Stimulated activated CD4-positive, alpha-beta T cell treated with anti-CD3 and anti-CD28 coated beads, Interleukin-2, amount 100 ng/mL, for 48 hours (primary cell): Measurements from ENCODE around the gene GFRA4.

Experiments used
- DNase-seq, 2 donors: peaks; one replicate each; pipeline ENCODE4 v3.0.0-alpha.2; 2020

Gene GFRA4

DNA sequence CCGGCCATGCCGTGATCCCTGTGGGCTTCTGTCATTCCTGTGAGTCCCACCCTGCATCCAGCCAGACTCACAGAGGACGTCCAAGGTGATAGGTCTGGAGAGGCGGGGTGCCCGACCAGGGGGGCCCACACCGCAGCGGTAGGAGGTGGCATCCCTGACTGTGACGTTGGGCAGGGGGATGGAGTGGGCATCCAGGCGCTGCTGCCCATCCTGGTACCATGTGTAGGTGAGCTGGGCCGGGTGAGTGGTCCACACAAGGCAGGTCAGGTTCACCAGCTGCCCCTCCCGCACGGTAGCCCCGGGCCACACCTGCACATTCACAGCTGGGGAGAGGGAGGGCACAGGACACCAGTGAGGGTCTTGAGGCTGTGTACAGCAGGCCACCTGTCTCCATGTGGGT is 30.2 kb upstream of the GFRA4 start:
- DNase-seq: no peak

DNA sequence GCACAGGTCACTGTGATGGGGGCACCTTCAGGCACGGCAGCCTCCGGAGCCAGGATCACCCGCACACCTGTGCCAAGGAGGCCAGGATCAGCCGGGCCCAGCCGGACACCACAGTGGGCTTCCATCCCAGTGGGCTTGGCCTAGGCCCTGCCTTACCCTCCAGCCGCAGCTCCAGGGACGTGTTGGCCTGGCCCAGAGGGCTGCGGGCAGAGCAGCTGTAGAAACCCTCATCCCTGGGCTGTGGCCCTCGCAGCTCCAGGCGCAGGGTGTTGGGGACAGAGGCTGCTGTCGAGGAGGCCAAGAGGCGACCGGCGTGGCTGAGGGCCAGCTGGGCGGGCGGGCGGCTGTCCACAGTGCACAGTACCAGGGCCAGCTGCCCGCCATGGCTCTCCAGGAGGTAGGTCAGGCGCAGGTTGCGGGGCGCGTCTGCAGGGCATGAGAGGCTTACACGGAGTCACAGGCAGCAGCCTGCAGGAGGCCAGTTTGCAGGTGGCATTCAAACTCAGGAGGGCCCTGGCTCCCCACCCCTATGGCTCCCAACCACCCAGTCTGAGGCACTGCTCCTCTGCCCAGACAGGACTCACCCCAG is 29.6 kb upstream of the GFRA4 start:
- no peak for DNase-seq

DNA sequence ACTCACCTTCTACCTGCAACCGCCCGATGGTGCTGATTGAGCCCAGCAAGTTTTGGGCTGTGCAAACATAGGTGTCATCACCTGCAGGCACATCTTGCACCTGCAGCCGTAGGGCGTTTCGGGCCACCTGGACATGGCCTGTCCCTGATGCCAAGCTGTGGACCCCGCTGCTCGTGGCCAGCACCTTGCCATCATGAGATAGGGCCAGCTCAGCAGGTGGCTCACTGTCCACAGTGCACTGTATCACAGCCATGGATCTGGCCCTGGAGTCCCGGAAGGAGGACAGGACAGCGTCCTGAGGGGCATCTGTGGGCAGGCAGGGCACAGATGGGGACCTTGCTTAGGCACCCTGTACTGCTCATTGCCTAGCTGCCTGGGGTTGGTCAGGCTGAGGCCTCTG is 28.7 kb upstream of the GFRA4 start:
- DNase-seq: no peak

DNA sequence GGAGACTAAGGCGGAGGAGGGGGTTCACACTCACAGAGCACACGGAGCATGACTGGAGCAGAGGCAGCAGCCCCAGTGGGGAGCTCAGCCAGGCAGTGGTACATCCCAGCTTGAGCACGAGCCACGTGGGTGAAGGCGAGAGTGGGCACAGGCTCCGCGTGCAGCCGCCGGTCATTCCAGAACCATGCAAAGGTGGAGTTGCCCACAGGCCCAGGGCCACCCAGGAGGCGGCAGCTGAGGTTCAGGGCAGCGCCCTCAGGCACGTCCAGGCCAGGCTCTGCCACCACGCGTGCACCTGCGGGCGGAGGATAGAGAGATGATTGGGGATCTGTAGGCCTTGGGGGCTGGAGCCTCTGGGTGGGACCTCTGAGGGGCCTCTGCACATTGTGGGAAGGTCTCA is 28.1 kb upstream of the GFRA4 start:
- DNase-seq: no peak

DNA sequence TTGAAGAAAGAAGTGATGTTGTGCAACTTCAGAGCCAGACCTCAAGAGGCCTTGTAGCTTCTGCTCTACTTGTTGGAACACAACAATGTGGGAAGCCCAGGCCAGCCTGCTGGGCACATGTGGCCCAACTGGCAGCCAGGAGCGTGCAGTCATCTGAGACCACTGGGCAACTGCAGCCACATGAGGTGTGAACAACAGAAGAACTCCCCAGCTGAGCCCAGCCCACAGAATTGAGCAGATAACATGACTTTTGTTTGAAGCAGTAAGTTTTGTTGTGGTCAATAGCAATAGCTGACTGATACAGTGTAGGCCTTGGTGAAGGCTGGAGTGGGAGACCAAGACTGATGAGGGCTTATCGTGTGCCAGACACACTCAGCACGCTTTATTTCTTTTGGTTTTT is 27.2 kb upstream of the GFRA4 start:
- no peak for DNase-seq

DNA sequence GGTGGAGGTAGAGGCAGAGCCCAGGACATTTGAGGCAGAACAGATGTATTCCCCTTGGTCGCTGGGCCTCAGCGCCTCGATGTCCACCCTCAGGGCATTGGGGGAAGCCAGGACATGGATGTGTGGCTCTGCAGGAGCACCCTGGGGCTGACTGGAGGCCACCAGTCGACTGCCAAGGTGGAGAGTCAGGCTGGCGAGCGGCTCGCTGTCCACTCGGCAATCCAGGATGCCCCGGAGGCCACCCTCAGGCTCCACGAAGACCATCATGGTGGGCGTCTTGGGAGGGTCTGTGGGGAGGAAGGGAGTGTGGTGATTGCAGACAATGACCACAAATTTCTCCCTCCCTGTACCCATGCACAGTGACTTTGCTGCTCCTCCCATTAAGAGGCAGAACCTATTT is 26.8 kb upstream of the GFRA4 start:
- DNase-seq: no peak

DNA sequence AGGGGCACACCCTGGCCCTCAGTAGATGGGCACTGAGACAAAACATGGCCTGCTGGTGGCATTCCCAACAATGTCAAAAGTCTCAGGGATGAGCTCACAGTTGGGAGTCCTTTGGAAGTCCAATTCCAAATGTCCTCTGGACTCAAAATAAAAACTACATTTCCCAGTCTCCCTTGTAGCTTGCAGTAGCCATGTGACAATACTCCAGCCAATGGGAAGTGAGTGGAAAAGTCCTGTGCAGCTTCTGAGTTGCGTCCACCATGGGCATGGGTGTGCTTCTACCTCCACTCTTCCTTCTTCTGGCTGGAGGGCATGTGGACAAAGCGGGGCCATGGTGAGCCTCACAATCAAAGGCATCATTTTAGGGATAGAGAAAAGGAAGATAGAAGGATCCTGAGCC is 24.5 kb upstream of the GFRA4 start:
- no peak for DNase-seq

DNA sequence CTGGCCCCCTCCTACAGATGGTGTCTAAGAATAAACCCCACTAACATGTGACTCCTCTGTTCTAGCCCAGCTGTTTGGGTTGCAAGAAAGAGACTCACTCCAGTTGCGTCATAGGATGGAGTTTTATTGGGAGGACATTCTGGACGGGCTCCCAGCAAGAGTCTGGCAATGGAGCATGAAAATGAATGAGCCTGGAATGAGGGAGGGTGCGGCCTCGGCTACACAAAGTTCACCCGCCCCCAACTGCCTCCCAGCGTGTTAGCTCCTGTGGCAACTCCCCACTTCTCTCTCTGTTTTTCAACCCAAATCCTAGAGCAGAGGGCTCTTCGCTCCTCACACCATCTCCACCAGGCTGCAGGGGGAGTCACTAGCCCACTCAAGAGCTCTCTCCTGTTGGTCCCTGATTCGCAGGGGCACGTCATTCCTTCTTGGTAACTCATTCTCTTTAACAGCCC is 23.7 kb upstream of the GFRA4 start:
- DNase-seq: no peak

DNA sequence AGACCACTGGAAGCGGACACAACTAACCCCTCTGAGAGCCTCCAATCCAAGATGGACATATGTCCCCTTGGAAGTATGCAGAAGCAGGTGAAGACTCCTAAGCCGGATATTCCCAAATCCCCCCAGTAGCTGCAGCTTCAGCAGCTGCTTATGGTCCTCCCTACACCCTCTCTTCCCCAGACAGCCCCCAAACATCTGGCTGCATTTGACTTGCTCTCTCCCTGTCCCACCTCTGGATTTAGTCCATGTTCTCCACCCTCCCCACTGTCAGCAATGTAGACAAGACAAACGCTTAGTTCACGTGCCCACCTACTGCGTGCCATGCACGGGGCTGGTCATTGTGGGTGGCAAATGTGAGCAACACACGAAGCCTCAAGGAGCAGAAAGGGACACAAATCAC is 23.2 kb upstream of the GFRA4 start:
- DNase-seq: no peak

DNA sequence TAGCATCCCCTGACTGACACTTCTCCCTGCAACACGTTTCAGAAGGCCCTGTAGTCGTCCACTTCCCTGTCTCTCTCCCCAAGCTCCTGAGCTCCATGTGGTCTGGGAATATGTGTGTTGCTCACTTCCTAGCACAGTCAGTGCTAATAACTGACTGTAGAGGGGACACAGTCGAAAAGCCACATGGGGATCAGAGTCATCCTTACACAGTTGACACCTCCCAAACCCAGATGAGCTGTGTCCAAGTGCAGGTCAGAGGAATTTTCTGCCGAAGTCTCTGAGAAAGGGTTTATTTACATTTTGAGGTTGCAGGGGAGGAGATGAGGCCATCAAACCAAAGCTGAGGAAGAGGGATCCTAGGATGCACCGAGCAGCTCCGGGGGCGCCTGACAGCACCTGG is 22.1 kb upstream of the GFRA4 start:
- no peak for DNase-seq

DNA sequence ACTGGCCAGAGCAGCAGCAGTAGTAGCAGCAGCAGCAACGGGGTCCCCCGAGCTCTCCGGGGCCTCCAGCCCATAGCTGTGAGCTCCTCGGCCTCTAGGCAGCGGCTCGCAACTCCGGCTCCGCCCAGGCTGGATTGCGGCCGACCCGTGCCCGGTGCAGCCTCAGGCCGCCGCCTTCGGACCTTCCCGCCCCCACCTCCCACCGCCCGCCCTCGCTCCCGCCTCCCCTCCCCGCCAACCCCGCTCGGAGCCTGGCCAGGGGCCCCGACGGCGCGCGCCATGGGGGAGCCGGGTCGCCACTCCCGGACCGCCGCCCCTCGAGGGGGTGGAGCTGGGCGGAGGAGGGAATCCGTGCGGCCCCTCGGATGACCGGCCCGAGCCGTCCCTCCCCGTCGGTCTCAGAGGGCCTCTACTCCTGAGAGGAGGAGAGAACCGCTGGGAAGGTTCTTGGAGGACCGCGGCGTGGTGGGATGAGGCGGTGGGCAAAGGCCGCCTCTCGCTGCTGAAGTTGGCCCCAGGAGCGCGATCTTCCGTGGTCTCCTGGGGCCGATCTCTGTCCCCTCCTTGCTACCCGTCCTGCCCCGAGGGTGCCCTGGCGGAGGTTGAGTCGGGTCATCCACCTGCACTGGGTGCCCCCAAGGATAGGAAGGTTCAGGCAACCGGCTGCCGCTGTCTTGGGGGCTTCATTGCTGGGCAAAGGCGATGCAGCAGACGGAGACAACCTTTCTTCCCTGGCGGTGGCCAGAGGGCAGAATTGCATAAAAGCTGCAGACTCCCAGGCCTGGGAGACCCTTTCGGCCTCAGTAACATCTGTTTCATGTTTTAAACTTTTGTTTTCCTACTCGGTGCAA is 19.0 kb upstream of the GFRA4 start, which contains the start of gene ADAM33:
TSS of gene ADAM33 (minus strand) at position 80 of the 851 bp plus-strand sequence. CDS start at position 74, 6 bp downstream.
- DNase-seq: no peak

DNA sequence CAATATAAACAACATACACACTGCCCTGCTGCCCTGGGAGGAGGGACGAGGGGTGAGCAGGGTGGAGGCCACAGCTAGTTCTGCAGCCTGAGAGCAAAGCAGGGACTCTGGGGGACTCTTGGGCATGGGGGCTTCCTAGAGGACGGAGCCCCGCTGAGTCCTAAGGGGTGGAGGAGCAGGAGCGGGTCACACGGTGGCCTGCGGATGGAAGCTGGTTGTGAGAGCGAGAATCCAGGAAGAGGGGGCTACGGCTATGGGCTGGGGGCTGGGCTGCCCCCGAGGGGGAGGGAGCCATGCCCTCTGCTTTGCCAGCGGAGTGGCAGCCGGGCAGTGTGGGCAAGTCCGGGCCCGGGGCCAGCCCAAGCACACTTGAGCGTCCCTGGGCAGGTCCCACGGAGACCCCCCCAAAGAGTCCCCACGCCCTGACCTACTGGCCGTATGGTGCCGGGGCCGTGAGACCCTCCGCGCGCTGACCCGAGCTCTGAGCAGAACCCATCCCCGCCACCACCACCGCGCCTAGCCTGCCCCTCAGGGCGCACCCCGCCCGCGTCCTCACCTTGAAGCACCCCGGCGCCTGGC is 18.2 kb upstream of the GFRA4 start:
- DNase-seq: no peak

DNA sequence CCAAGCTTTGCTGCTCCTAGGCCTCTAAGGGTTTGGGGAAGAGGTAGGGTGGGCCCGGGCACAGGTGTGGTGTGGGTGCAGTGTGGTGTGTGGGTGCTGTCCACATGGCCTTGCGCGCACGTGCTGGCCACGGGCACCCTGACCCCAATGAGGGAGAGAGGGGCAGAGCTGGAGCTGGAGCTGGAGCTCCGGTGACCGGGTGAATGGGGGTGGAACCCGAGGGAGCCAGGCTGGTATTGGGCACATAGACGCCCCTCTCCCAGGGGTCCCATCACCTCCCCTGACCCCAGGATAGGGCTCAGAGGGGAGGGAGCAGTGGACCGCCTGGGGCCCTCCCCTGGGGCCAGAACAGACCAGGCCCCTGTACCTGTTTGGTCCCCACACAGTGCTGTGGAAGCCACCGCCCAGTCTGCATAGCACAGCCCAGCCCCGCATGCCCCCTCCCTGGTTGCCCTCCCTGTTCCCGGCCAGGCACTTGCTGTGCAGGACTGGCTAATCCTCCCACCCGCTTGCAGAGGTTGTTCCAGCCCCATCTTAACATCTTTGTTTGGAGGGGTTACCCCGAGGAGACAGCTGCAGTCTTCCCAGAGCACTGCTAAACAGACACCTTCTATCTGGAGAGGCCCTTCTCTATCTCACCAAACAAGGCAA is 17.6 kb upstream of the GFRA4 start:
- no peak for DNase-seq

DNA sequence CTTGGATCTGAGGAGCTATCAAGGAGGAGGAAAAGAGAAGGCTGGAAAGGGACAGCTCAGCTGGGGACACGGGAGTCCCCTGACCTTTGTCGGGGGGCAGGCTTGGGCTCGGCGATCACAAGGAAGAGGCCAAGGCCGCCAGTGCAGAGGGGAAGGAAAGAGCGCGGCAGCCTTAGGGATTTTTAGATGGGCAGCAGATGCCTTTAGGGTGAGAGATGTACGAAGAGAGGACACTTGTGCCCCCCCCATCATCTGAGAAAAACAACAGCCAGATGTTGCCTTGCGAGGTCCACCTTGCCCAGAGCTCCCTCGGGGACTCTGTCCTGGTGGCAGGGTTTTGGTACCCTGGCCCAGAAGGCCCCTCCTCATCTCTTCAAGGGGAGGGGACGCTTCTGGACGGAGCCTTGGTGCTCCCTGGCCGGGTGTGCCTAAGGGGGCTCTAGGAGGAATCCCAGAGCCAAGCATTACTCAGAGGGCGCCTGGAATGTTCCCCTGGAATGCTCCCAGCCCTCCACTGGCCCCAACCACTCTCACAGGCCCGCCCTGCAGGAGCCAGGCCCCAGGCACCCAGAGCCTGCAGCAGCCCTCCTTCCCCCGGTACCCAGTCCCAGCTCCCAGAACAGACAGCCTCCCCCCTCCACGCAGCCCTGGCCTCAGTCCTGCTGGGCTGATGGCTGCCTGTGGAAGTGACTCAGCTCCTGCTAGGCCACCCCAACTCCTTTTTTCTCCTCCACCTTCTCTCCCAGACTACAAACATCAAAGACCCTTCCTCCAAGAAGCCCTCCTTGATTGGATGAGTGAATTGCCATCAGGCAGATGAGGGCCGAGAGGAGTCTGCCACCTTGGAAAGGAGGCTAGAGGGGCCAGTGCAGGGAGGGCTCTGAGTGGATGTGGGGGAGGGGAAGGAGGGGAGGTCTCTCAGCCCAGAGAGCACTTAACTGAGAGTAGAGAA is 16.8 kb upstream of the GFRA4 start:
- no peak for DNase-seq

DNA sequence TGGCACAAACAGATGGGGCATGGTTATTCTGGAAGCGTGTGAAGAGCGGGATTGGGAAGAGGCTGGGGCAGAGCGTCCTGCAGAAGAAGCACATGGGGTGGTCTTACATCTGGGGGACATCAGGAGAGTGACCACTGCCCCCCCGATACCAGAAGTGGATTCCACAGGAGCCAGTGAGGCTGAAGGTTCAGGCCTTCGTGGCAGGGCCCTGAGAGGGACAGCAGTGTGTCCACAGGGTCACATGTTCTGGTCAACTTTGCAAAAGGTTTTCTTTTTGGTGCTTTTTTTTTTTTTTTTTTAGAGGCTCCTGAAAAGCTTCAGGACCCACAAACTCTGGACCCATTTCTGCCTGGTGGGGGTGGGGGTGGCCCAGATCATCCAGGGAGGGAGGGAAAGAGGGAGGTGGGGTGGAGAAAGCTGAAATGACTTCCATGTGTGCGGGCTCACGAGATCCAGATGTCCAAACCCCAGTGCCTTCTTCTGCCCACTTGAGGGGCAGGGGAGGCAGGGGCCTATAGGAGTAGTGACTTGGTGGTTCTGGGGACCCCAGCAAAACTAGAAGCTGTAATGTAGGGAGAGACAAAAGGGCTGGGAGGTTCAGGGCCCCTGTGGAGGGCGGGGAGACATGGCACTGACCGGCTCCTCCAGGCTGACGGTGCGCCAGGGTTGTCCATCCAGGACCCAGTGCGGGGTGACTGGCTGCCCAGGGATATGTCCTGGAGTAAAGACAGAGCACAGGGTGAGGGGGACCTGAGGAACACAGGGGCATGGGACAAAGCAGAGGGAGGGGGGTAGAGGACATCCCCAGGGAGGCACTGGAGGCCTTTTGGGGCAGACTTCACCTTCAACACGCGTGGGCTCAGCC is 15.9 kb upstream of the GFRA4 start:
- DNase-seq: no peak

DNA sequence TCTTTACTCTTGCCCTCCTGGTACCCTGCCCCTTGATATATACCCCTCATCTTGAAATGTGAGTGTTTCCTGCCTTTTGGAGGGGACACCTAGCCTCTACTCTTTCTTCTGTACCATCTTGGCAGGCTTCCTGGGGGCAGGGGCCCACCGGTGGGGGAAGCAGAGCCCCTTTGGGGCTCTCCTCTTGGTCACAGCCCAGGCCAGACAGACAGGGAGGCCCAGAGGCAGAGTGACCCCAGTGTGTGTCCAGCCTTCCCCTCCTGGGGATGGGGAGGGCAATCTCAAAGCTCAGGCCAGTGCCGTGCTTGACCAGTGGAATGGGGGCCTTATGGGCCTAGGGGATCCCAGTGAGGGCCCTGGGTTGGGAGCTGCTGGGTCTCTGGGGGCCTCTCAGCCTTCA is 15.0 kb upstream of the GFRA4 start:
- no peak for DNase-seq

DNA sequence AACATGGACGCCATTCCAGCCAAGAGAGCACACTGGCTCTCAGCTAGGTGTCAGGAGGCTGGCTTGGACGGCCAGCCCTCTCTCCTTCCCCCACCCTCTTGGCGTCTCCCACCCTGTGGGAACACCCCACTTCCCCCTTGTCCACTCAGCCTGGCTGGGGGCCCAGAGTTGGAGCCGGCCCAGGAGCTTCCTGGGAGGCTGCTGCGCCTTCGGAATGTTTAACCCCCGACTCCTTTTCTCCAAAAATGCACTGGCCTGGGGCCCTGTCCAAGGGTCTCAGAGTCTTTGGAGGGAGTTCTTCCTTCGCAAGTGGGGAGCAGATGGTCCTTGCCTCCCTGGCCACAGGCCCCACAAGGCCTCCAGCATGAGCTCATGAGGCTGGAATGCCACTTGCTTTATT is 14.5 kb upstream of the GFRA4 start:
- DNase-seq: no peak

DNA sequence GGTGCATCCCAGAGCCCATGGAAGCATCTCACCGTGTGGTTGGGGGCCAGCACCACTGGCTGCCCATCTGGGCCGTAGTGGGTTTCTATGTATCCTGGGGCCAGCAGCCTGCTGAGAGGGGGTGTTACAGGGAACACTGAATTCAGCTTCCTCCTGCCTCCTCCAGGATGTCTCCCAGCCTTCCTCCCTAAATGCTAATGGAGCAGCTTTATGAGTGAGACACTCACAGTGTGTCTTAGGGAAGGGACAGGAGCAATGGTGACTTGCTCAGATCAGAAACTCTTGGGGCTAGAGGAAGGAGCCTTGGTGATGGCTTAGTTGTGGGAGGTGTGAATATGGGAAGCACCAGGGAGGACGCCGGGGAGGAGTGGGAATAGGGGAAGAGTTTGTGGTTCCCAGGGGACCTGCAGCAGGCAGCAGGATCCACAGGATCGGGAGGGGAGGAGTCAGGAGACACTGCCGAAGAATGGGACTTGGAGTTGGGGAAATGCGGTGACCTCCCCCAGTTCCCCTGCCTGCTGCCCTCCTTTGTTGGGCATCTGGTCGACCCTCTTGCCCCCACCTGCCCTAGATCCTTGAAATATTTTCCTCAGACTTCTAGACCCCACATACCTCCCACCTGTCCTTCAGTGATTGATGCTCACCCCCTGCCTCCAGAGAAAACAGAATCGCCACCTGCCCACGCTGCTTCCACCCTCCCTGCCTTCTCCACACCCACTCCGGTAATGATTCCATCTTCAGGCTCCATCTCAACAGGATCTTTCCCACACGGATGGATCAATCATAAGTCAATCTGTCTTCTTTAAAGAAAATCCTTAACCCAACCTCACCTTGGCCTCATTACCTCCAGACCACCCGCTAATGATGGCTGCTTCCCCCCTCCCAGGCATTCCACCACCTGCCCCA is 12.0 kb upstream of the GFRA4 start:
- DNase-seq: no peak

DNA sequence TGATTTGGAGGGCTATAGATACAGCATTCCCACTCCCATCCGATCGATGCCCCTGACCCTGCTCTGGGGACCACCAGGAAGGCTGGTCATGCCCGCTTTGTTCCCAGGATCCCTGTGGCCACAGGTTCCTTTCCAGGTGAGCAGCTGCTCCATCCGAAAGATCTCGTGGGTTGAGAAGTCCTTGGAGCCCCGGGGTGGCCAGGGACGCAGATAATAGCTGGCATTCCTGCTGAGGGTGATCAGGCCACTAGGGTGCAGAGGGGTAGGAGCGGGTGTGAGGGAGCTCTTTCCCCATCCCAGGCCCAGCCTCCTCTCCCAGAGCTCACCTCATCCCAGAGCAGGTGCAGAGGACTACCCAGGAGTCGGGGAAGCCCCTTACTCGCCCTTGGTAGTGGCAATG is 11.2 kb upstream of the GFRA4 start:
- no peak for DNase-seq
